Activated CD8-positive, alpha-beta memory T cell treated with anti-CD3 and anti-CD28 coated beads, Interleukin-2, amount 50 U/mL, for 48 hours (primary cell): ENCODE measurements around the gene TMEM86B.
A peak's percentile ranks its signal among the peaks of the same experiment; 100 is the strongest.
"Not testable (repeated sequence)": the region's sequence is repeated elsewhere in the genome, so short reads cannot be mapped to it uniquely, and the experiment has no call there.

Experiments
- DNase-seq: peaks from one replicate; pipeline ENCODE4 v3.0.0-alpha.2; 2020

Gene TMEM86B

DNA sequence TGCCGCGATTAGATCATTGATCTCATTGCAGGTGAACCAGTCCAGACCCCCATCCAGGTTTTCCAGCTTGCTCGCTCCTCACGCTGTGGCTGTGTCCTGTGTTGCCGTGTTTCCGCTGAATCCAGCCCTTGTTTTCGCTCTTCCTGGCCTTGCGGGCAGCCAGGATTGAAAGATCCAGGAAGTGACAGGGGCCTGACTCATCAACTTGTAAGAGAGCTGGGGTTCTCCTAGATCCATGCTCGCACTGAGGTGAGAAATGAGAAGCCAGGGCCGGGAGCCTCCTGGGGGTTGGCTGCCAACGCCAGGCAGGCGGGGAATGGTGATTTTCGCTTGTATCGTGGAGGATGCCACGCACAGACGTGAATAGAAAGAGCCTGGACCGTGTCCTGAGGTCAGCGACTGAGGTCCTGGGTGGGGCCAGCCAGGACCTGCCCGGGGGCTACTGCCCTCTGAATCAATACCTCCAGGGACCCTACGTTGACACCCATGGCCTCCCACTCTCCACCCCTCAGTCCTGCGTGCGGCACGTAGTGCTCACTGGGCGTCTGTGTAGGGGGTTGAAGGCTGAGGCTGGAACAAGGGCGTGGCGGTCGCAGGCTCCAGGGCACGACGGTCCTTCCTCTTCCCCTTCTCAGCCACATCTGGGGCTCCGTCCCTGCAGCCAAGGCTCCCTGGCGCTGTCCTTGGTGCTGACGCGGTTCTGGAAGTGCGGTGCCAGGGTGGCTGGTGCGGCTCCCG is 11.9 kb downstream of the TMEM86B start:
- peak; percentile 84 for DNase-seq

GRCh38 chr19:55213547-55213946 is 15.0 kb downstream of the TMEM86B start:
- no peak for DNase-seq

DNA sequence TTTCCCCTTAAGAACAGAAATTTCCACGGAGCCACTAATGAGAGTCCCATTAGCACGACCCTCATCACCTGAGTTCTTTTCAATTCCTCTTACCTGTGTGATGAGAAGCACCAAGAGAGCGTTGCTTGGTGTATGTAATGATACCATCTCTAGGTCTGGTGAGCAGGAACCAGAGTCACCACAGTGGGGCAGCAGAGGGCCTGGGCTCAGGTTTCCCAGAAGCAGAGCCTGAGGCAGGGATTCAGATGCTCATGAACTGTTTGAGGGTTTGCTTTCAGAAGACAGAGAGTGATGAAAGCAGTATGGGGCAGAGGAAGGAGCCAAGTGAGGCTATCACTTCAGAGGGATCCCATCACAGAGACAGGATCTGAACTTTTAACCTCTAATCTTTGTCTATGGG is 16.1 kb downstream of the TMEM86B start:
- peak; percentile 65 for DNase-seq

GRCh38 chr19:55209693-55210472 is 18.7 kb downstream of the TMEM86B start:
- no peak for DNase-seq

DNA sequence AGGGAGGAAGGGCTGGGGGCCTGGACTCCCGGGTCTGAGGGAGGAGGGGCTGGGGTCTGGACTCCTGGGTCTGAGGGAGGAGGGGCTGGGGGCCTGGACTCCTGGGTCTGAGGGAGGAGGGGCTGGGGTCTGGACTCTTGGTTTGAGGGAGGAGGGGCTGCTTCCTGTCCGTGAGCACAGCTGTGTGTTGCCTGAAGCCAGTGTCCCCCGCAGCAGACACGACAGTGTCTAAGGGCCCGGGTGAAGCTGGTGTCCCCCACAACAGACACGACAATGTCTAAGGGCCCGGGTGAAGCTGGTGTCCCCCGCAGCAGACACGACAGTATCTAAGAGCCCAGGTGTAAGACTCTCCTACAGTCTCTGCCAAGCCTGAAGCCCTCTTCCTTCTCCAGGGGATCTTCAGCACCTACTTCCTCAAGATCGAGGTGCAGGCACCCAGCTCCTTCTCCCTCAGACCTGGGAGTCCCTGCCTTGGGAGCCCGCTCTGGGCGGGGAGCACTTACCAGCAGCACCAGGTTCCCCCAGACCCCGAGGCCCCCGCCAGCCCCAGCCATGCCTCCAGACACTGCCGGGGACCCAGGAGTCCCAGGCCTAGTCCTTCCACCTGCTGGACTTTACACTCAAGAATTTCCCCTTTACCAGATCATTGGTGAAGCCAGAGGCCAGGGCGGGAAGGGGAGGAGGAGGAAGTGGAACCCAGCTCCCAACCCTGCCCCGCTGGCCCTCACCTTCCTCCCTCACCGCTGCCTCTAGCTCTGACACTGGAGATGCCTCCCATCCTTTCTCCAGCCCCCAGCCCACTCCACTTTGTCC is 19.5 kb downstream of the TMEM86B start, which contains the start of gene PTPRH:
PTPRH (minus strand) TSS at position 622 of the 813 bp plus-strand sequence; CDS start at position 554, 68 bp downstream.
- no peak for DNase-seq

DNA sequence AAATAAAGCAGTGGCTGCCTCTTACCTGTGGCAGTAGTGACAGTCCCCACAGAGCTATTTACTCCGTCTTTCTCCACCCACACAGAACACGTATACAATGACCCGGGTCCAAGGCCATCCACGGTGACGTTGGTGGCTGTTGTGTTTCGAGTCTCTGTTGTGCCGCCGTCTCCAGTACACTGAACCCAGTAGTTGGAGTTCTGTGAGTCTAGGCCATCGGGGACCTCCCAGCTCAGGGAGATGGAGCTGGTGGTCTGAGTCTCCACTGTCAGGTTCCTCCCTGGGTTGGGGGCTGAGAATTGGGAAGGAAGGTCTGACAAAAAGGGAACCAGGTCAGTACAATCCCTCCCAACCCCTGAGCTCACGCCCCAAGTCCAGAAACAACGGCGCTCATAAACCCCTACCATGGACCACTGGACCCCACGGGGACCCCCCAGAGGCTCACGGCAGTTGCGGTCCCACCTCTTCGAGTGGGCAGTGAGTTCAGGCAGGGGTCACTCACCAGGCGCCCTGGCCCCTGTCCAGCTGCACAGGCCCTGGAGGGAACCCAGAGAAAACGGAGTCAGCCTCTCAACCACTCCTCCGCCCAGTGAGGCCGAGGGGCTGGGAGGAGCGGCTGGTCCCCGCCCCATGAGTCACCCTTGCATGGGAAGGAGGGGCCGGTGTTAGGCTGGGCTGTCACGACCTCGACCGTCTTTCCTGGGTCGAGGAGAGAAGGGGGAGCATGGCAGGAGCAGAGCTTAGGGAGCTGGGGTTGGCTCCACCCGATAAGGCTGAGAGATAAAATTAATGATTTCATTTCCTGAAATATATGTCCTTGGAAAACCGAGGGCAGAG is 21.7 kb downstream of the TMEM86B start:
- peak; percentile 77 for DNase-seq

- not testable (repeated sequence) for DNase-seq
Measured at GRCh38 chr19:55202199-55202598, 26.4 kb downstream of the TMEM86B start.

GRCh38 chr19:55199620-55200204 is 28.9 kb downstream of the TMEM86B start:
- no peak for DNase-seq

- DNase-seq, result no peak
Measured at GRCh38 chr19:55198651-55199050, 29.9 kb downstream of the TMEM86B start.

- no peak for DNase-seq
Measured at GRCh38 chr19:55197528-55197927, 31.0 kb downstream of the TMEM86B start.

DNA sequence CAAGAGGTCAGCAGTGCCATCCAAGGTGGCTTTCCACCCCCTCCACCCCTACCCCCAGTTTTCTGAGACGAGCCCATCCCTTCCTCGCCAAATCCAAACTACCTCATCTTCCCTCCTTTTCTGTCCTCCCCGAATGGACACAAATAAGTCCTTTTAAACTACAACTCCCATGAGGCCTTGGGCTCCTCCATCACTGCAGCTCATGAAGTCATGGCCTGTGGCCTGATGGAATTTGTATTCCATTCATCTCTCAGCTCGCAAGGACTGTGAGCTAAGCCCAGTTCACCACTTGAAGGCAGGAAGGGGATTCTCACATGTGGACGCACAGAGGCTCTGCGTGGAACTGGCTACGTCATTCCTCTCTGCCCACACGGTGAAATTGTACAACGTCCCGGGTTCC is 31.8 kb downstream of the TMEM86B start:
- DNase-seq, result no peak

DNA sequence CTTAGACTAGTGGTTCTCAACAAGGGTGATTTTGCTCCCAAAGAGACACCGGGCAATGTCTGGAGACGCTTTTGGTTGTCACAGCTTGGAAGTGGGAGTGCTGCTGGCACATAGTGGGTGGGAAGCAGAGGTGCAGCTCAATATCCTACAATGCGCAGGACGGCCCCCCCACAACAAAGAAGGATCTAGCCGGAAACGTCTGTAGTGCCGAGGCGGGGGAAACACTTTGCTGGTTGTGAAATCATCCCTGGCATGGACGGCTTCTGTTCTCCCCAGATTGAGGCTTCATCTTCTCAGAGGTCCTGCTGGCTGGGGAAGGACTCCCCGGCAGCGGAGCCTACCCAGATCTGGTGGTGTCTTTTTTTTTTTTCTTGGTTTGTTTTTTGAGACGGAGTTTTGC is 35.1 kb downstream of the TMEM86B start:
- DNase-seq, result no peak

- DNase-seq, result no peak
Measured at GRCh38 chr19:55189403-55189835, 39.1 kb downstream of the TMEM86B start.

- DNase-seq, result no peak
Measured at GRCh38 chr19:55188625-55189024, 39.9 kb downstream of the TMEM86B start.

DNA sequence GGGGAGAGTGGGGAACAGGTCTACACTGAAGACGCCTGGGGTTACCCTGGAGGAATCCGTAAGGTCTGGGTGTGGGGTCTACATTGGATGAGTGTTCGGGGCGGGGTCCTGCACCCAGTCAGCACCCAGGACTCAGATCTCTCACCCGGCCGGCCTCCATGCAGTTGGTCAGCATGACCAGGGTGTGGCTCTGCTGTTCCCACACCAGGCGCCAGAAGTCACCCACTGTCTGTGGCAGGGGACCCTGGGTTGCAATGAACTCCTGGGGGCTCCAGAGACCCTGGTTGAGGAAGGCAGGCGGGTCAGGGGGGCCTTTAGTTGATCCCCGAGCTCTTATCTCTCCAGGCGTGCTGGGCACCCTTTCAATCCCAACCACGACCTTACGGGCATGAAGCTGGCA is 42.5 kb downstream of the TMEM86B start:
- DNase-seq, result no peak

DNA sequence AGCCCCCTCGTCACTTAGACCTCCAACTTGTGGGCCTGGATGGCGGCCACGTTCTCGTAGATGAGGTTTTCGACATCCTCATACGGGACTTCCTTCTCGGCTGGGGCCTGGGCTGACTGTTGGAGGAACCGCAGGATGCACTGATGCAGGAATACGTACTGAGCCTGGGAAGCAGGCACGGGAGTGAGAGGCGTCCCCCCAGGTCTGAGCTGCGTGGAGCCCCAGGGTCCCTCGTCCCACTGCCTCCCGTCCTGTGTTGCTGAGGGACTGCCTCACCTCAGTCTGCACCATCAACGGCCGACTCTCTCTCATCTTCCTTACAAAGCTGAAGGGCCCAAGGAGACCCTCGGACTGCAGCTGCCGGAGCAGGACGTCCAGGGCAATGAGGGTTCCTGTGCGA is 46.8 kb downstream of the TMEM86B start:
- no peak for DNase-seq

- peak; percentile 89 for DNase-seq
Measured at GRCh38 chr19:55179606-55180484, 48.7 kb downstream of the TMEM86B start, which contains the start of gene SYT5. Gene SYT5, minus strand, starts transcription at chr19:55180289. Its CDS starts 1,248 bp downstream, at chr19:55179041.

GRCh38 chr19:55178781-55179599 is 49.6 kb downstream of the TMEM86B start:
- DNase-seq, result peak; percentile 95
